Body of pancreas (tissue), 4 donors: ENCODE data around the gene ABCD3. TPM values are rescaled to one million over a fixed set of nuclear protein-coding genes. Genes with fewer than 3 reads are reported as not detected.
"Not testable (repeated sequence)": the region's sequence is repeated elsewhere in the genome, so short reads cannot be mapped to it uniquely, and the experiment has no call there.

ENCODE experiments used
- ATAC-seq: fragments of 150-250 bp; one replicate; pipeline ENCODE4 v1.9.1; 2016
- DNase-seq, 4 donors: peaks; one replicate each; pipeline ENCODE4 v3.0.0-alpha.2; 2019
- H3K27ac ChIP-seq, 4 donors: fragments of 200-600 bp; sonication (generic); 1 replicate in 3 of 4; 2 replicates in 1 of 4; pipeline versions ENCODE4 v1.5.1 to v1.6.1; 2016 to 2019; ENCODE audit warnings: mild to moderate bottlenecking in 1 of 4, mixed read lengths in 1 of 4, moderate library complexity in 1 of 4
- H3K27me3 ChIP-seq, 2 donors: fragments of 200-600 bp; sonication (generic); one replicate each; pipeline ENCODE4 v1.6.0; 2016; ENCODE audit warnings: mild to moderate bottlenecking in 1 of 2
- H3K36me3 ChIP-seq, 2 donors: fragments of 200-600 bp; sonication (generic); replicated peaks in 1 of 2; 2 replicates each; pipeline ENCODE4 v1.5.1; 2016; ENCODE audit warnings: low read depth in 2 of 2; ENCODE audit not compliant: insufficient read depth in 1 of 2
- H3K4me1 ChIP-seq: fragments of 200-600 bp; sonication (generic); one replicate; pipeline ENCODE4 v1.6.0; 2016
- H3K4me3 ChIP-seq, 2 donors: fragments of 200-600 bp; sonication (generic); 1 replicate in 1 of 2; 2 replicates in 1 of 2; pipeline ENCODE4 v1.5.1; 2016 to 2019
- H3K9me3 ChIP-seq, 3 donors: fragments of 200-600 bp; sonication (generic); 1 replicate in 2 of 3; 2 replicates in 1 of 3; pipeline ENCODE4 v1.5.1; 2016
- POLR2A ChIP-seq, 3 donors: fragments of 450-650 bp; IDR thresholded peaks; one replicate each; pipeline ENCODE4 v1.6.1; 2016; ENCODE audit warnings: antibody characterized with exemption in 3 of 3, mild to moderate bottlenecking in 2 of 3
- WGBS, 2 donors: methylation state at CpG; one replicate each; pipeline ENCODE4 v1.1.5; 2017; 5-methylcytosine and 5-hydroxymethylcytosine counted together
- intact Hi-C: fragments of 100-400 bp; cut with DNase I; formaldehyde crosslinking; loops from one replicate; pipeline ENCODE4 v1.15.1; 2023
- total RNA-seq, 2 donors: library from RNA; depleted of rRNA; stranded (reverse); fragments of >200 nt; gene quantifications; one replicate each; pipeline ENCODE4 v1.1.0, GENCODE V29; 2016
- TF ChIP-seq, protein P1 (sequence below), 7 experiments: fragments of 450-650 bp in 4 of 7; fragments of 200-600 bp in 3 of 7; sonication (generic) in 3 of 7; IDR thresholded peaks; one replicate each; pipeline ENCODE4 v1.5.1; 2016 to 2019; ENCODE audit warnings: antibody characterized with exemption in 7 of 7

ABCD3 gene
- total RNA-seq, 2 donors from 2014 or later: 27.4 to 29.8 TPM

- H3K9me3 ChIP-seq: no peaks in the 10 kb centered on the region
- no peak overlapping the region for H3K4me3 ChIP-seq
- intact Hi-C loops: no loop called here
- ATAC-seq (no peak), DNase-seq (no peak)
- H3K27ac ChIP-seq: no peak overlapping the region
- H3K27me3 ChIP-seq: no peaks in the 10 kb centered on the region
- TF ChIP-seq, protein P1, sequence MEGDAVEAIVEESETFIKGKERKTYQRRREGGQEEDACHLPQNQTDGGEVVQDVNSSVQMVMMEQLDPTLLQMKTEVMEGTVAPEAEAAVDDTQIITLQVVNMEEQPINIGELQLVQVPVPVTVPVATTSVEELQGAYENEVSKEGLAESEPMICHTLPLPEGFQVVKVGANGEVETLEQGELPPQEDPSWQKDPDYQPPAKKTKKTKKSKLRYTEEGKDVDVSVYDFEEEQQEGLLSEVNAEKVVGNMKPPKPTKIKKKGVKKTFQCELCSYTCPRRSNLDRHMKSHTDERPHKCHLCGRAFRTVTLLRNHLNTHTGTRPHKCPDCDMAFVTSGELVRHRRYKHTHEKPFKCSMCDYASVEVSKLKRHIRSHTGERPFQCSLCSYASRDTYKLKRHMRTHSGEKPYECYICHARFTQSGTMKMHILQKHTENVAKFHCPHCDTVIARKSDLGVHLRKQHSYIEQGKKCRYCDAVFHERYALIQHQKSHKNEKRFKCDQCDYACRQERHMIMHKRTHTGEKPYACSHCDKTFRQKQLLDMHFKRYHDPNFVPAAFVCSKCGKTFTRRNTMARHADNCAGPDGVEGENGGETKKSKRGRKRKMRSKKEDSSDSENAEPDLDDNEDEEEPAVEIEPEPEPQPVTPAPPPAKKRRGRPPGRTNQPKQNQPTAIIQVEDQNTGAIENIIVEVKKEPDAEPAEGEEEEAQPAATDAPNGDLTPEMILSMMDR (IDR thresholded peaks at IDR 0.05): no peak
- no peak for TF ChIP-seq POLR2A (IDR thresholded peaks at IDR 0.05)
- H3K36me3 ChIP-seq: no peaks in the 10 kb centered on the region
- peaks cover 28% of the 10 kb centered on the region for H3K4me1 ChIP-seq
- WGBS, 2 donors: 87 to 93% methylated on average over 5 of the region's 5 CpGs
Measured at GRCh38 chr1:94555091-94555490, 136.9 kb downstream of the ABCD3 start.

DNA sequence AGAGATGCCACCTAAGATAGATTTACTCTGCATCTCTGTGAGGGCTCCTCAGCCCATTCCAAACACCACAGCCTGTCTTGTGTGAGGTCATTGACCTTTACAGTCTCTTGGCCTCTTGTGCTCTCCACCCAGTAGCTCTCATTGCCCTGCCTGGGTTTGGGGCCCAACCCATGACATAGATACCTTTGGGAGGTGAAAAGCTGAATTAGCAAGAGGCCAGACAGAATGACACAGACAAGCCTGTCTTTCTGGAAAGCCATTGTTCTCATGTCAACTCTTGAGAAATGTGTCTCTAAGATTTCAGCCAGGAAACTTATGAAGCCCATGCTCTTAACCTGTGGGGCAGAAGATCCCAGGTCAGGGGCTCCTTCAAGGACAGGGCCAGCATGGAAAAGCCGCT is 141.7 kb downstream of the ABCD3 start:
- Histone ChIP-seq H3K4me3 (no peak overlapping the region), H3K27me3 (no peaks in the 10 kb centered on the region), H3K9me3 (no peaks in the 10 kb centered on the region), H3K27ac (no peak overlapping the region), H3K4me1 (peaks cover 7% of the 10 kb centered on the region), H3K36me3 (no peaks in the 10 kb centered on the region)
- no peak for DNase-seq
- no peak for ATAC-seq
- intact Hi-C loops: no loop called here
- TF ChIP-seq, protein P1 (IDR thresholded peaks at IDR 0.05): no peak
- no peak for TF ChIP-seq POLR2A (IDR thresholded peaks at IDR 0.05)
- 87 to 100% methylated on average over 1 of the region's 1 CpG for WGBS, 2 donors

- ATAC-seq (no peak), DNase-seq (no peak)
- intact Hi-C loops: no loop called here
- H3K27ac ChIP-seq: no peak overlapping the region
- no peaks in the 10 kb centered on the region for H3K27me3 ChIP-seq
- TF ChIP-seq, protein P1 (IDR thresholded peaks at IDR 0.05): no peak
- TF ChIP-seq POLR2A (IDR thresholded peaks at IDR 0.05): no peak
- peaks cover 7% of the 10 kb centered on the region for H3K4me1 ChIP-seq
- H3K4me3 ChIP-seq: no peak overlapping the region
- H3K36me3 ChIP-seq: no peaks in the 10 kb centered on the region
- 74 to 87% methylated on average over 1 of the region's 1 CpG for WGBS, 2 donors
- no peaks in the 10 kb centered on the region for H3K9me3 ChIP-seq
Measured at GRCh38 chr1:94560333-94560732, 142.1 kb downstream of the ABCD3 start.

DNA sequence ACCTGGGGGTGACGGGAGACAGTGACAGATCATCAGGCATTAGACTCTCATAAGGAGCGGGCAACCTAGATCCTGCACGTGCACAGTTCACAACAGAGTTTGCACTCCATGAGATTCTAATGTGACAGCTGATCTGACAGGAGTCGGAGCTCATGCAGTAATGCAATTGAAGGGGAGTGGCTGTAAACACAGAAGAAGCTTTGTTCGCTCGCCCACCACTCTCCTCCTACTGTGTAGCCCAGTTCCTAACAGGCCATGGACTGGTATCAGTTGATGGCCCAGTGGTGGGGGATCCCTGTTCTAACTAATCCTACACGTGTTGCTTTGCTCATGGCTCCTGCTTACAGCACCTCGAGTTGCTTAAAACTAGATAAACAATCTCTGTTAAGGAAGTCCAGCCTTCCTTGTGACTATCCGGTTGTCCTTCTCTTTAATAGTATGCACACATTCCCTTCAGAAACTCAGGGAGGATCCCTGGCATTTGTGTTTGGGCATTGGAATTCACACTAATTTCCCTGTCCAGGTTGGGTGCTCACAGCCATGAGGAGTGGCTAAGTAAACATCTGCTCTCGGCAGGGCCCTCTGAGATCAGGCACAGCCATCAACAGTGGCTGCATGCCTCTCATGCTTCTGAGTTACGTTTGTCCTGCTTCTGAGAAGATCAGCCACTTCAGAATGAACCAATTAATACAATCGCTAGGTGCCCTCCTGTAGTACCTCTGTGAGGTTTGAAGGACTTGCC is 144.5 kb downstream of the ABCD3 start:
- H3K4me1 ChIP-seq: peaks cover 7% of the 10 kb centered on the region
- no peaks in the 10 kb centered on the region for H3K36me3 ChIP-seq
- TF ChIP-seq POLR2A (IDR thresholded peaks at IDR 0.05): no peak
- TF ChIP-seq, protein P1 (IDR thresholded peaks at IDR 0.05): no peak
- H3K27me3 ChIP-seq: no peaks in the 10 kb centered on the region
- peak in 2 of 4 donors; percentile 25 to 44 for DNase-seq
- intact Hi-C loops: no loop called here
- no peak overlapping the region for H3K4me3 ChIP-seq
- H3K27ac ChIP-seq: peak overlapping the region in 2 of 4 donors; percentile 10 to 30
- peak; percentile 47 for ATAC-seq
- WGBS, 2 donors: 50 to 63% methylated on average over 12 of the region's 12 CpGs
- no peaks in the 10 kb centered on the region for H3K9me3 ChIP-seq

- 95 to 98% methylated on average over 2 of the region's 2 CpGs for WGBS, 2 donors
- Histone ChIP-seq H3K4me3 (no peak overlapping the region), H3K27ac (no peak overlapping the region), H3K9me3 (no peaks in the 10 kb centered on the region), H3K27me3 (no peaks in the 10 kb centered on the region), H3K4me1 (peaks cover 7% of the 10 kb centered on the region), H3K36me3 (no peaks in the 10 kb centered on the region)
- intact Hi-C loops: no loop called here
- TF ChIP-seq, protein P1 (IDR thresholded peaks at IDR 0.05): no peak
- no peak for TF ChIP-seq POLR2A (IDR thresholded peaks at IDR 0.05)
- no peak for DNase-seq
- no peak for ATAC-seq
Measured at GRCh38 chr1:94565901-94566300, 147.7 kb downstream of the ABCD3 start.

- H3K36me3 ChIP-seq, H3K27ac ChIP-seq, intact Hi-C loops, ATAC-seq, H3K9me3 ChIP-seq, DNase-seq, H3K4me1 ChIP-seq, H3K27me3 ChIP-seq, H3K4me3 ChIP-seq: not testable (repeated sequence)
- 76 to 84% methylated on average over 5 of the region's 5 CpGs for WGBS, 2 donors
Measured at GRCh38 chr1:94566436-94566835, 148.2 kb downstream of the ABCD3 start.

- H3K36me3 ChIP-seq, intact Hi-C loops: not testable (repeated sequence)
- WGBS, 2 donors: 94 to 98% methylated on average over 2 of the region's 2 CpGs
Measured at GRCh38 chr1:94567975-94568607, 149.9 kb downstream of the ABCD3 start.

More at GRCh38 chr1:94567975-94568607, 149.9 kb downstream of the ABCD3 start:
- H3K4me1 ChIP-seq, H3K27ac ChIP-seq, H3K4me3 ChIP-seq, H3K9me3 ChIP-seq, DNase-seq, H3K27me3 ChIP-seq, ATAC-seq: not testable (repeated sequence)
